Measurements from ENCODE around the gene TRAPPC2L. TPM values are rescaled to one million over a fixed set of nuclear protein-coding genes. Genes with fewer than 3 reads are reported as not detected.

TRAPPC2L gene
- total RNA-seq, 2 donors from 2014 or later, result 110 TPM

DNA sequence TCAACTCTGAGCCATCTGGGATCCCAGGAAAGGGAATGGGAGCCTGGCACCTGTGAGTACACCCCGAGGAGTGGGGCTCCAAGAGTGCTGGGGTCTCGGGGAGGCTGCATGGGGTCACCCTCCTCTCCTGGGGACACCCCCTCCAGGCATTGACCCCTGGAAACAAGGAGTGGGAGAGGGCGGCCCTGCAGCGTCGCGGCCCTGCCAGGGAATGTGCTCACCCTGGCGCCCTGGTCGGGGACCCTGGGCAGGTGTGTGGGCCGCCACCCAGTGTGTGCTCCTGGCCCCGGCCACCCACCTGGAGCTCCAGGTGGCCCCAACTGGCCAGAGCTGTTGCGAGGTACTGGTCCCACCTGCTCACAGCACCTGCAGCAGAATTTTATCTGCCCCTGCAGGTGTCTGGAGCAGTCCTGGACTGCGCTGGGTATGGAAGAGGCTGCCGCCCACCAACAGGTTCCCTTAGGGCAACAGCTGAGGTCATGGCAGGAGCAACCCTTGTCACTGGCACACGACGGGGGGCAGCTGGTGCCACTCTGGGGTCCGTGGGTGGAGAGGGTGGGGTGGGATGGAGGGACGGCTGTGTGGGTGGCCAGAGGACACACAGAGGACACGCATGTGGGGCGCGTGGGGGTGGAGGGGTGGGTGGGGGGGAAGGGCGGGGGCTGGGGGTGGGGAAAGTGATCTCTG, 14.9 kb downstream of the TRAPPC2L start:
- no peak overlapping the region for H3K9ac ChIP-seq (ENCODE audit: extremely low read depth, low read length, poor library complexity, severe bottlenecking)
- H3K4me3 ChIP-seq (ENCODE audit: low read length), result no peak overlapping the region
- H3K27me3 Mint-ChIP-seq (ENCODE audit: insufficient read depth), result no peaks in the 10 kb centered on the region
- no peaks in the 10 kb centered on the region for H3K27me3 ChIP-seq (ENCODE audit: control insufficient read depth, insufficient read depth, low read length, poor library complexity, severe bottlenecking)
- no peaks in the 10 kb centered on the region for H3K4me1 ChIP-seq (ENCODE audit: control insufficient read depth, insufficient read depth, low read length)
- TF ChIP-seq CTCF (conservative IDR thresholded peaks at IDR 0.05), result no peak
- H3K27ac ChIP-seq (ENCODE audit: low read depth, low read length), result no peak overlapping the region
- no peaks in the 10 kb centered on the region for H3K36me3 Mint-ChIP-seq (ENCODE audit: low read depth)
- no peak overlapping the region for H3K4me3 Mint-ChIP-seq
- H3K9me3 ChIP-seq (ENCODE audit: control insufficient read depth, low read length), result no peaks in the 10 kb centered on the region
- no peaks in the 10 kb centered on the region for H3K4me1 Mint-ChIP-seq
- H3K36me3 ChIP-seq (ENCODE audit: control insufficient read depth, insufficient read depth, low read length), result no peaks in the 10 kb centered on the region
- WGBS, 2 experiments (ENCODE audit: insufficient coverage in 1 of 2, insufficient read length in 1 of 2), result 93 to 94% methylated on average over 11 to 15 of the region's 21 CpGs
- H3K9me3 Mint-ChIP-seq, result no peaks in the 10 kb centered on the region
- no peak for DNase-seq
- H3K27ac Mint-ChIP-seq, result no peak overlapping the region

GRCh38 chr16:88872650-88873331, 15.9 kb downstream of the TRAPPC2L start:
- Histone ChIP-seq H3K36me3 (ENCODE audit: control insufficient read depth, insufficient read depth, low read length) (no peaks in the 10 kb centered on the region), H3K9ac (ENCODE audit: extremely low read depth, low read length, poor library complexity, severe bottlenecking) (no peak overlapping the region), H3K4me1 (ENCODE audit: control insufficient read depth, insufficient read depth, low read length) (no peaks in the 10 kb centered on the region), H3K9me3 (ENCODE audit: control insufficient read depth, low read length) (no peaks in the 10 kb centered on the region), H3K27ac (ENCODE audit: low read depth, low read length) (no peak overlapping the region), H3K4me3 (ENCODE audit: low read length) (no peak overlapping the region), H3K27me3 (ENCODE audit: control insufficient read depth, insufficient read depth, low read length, poor library complexity, severe bottlenecking) (no peaks in the 10 kb centered on the region)
- H3K4me3 Mint-ChIP-seq, result no peak overlapping the region
- no peaks in the 10 kb centered on the region for H3K27me3 Mint-ChIP-seq (ENCODE audit: insufficient read depth)
- no peak overlapping the region for H3K27ac Mint-ChIP-seq
- H3K36me3 Mint-ChIP-seq (ENCODE audit: low read depth), result no peaks in the 10 kb centered on the region
- no peaks in the 10 kb centered on the region for H3K4me1 Mint-ChIP-seq
- H3K9me3 Mint-ChIP-seq, result no peaks in the 10 kb centered on the region
- TF ChIP-seq CTCF (conservative IDR thresholded peaks at IDR 0.05), result no peak
- WGBS, 2 experiments (ENCODE audit: insufficient coverage in 1 of 2, insufficient read length in 1 of 2), result 91 to 92% methylated on average over 12 to 25 of the region's 25 CpGs
- DNase-seq, result no peak

- Mint-ChIP-seq H3K36me3 (ENCODE audit: low read depth) (no peaks in the 10 kb centered on the region), H3K4me3 (no peak overlapping the region), H3K27me3 (ENCODE audit: insufficient read depth) (no peaks in the 10 kb centered on the region), H3K4me1 (no peaks in the 10 kb centered on the region), H3K9me3 (no peaks in the 10 kb centered on the region), H3K27ac (no peak overlapping the region)
- DNase-seq, result no peak
- H3K27me3 ChIP-seq (ENCODE audit: control insufficient read depth, insufficient read depth, low read length, poor library complexity, severe bottlenecking), result no peaks in the 10 kb centered on the region
- no peaks in the 10 kb centered on the region for H3K4me1 ChIP-seq (ENCODE audit: control insufficient read depth, insufficient read depth, low read length)
- WGBS, 2 experiments (ENCODE audit: insufficient coverage in 1 of 2, insufficient read length in 1 of 2), result 95 to 96% methylated on average over 22 to 34 of the region's 34 CpGs
- H3K36me3 ChIP-seq (ENCODE audit: control insufficient read depth, insufficient read depth, low read length), result no peaks in the 10 kb centered on the region
- no peak overlapping the region for H3K27ac ChIP-seq (ENCODE audit: low read depth, low read length)
- H3K9me3 ChIP-seq (ENCODE audit: control insufficient read depth, low read length), result no peaks in the 10 kb centered on the region
- TF ChIP-seq CTCF (conservative IDR thresholded peaks at IDR 0.05), result no peak
- no peak overlapping the region for H3K4me3 ChIP-seq (ENCODE audit: low read length)
- H3K9ac ChIP-seq (ENCODE audit: extremely low read depth, low read length, poor library complexity, severe bottlenecking), result no peak overlapping the region
These were observed 18.1 kb downstream of the TRAPPC2L start for GRCh38 chr16:88874938-88875599.
